Trophoblast cell (in vitro differentiated cells and primary cell): ENCODE results near the gene PTPA.

ENCODE experiments used
- DNase-seq, 2 donors: peaks; one replicate each; pipeline ENCODE4 v3.0.0-alpha.2; 2016
- H2AFZ ChIP-seq: 2 replicates; pipeline ENCODE4 v1.6.1; 2013; ENCODE audit warnings: low read length, moderate library complexity, mild to moderate bottlenecking; ENCODE audit not compliant: insufficient read depth, poor library complexity
- H2AK5ac ChIP-seq: 2 replicates; pipeline ENCODE4 v1.6.1; 2013; ENCODE audit warnings: mild to moderate bottlenecking, low read length
- H2BK120ac ChIP-seq: 2 replicates; pipeline ENCODE4 v1.6.1; 2013; ENCODE audit warnings: low read length, mild to moderate bottlenecking, moderate library complexity; ENCODE audit not compliant: insufficient read depth, poor library complexity
- H2BK12ac ChIP-seq: 2 replicates; pipeline ENCODE4 v1.6.1; 2013; ENCODE audit warnings: mild to moderate bottlenecking, low read length, moderate library complexity
- H2BK5ac ChIP-seq: 2 replicates; pipeline ENCODE4 v1.6.1; 2013; ENCODE audit warnings: low read length, low read depth, moderate library complexity, mild to moderate bottlenecking; ENCODE audit not compliant: poor library complexity
- H3K14ac ChIP-seq: 2 replicates; pipeline ENCODE4 v1.6.1; 2013; ENCODE audit warnings: mild to moderate bottlenecking, low read length
- H3K18ac ChIP-seq: 2 replicates; pipeline ENCODE4 v1.6.1; 2013; ENCODE audit warnings: mild to moderate bottlenecking, low read length
- H3K23ac ChIP-seq: 2 replicates; pipeline ENCODE4 v1.6.1; 2013; ENCODE audit warnings: low read length
- H3K27ac ChIP-seq: 2 replicates; pipeline ENCODE4 v1.5.1; 2013; ENCODE audit warnings: low read depth, mild to moderate bottlenecking, inconsistent platforms, low read length, moderate library complexity
- H3K27me3 ChIP-seq: 2 replicates; pipeline ENCODE4 v1.6.1; 2013; ENCODE audit warnings: inconsistent platforms, mild to moderate bottlenecking, low read length, moderate library complexity; ENCODE audit not compliant: insufficient read depth
- H3K36me3 ChIP-seq, 2 experiments: 1 replicate in 1 of 2; 2 replicates in 1 of 2; pipeline ENCODE4 v1.6.1; 2013; ENCODE audit warnings: low read length in 2 of 2, mild to moderate bottlenecking in 2 of 2, moderate library complexity in 1 of 2; ENCODE audit not compliant: insufficient read depth in 2 of 2, control insufficient read depth in 1 of 2
- H3K4ac ChIP-seq: 2 replicates; pipeline ENCODE4 v1.6.1; 2013; ENCODE audit warnings: low read depth, mild to moderate bottlenecking, low read length, moderate library complexity
- H3K4me1 ChIP-seq, 2 experiments: 1 replicate in 1 of 2; 2 replicates in 1 of 2; pipeline ENCODE4 v1.6.1; 2013; ENCODE audit warnings: low read length in 2 of 2, mild to moderate bottlenecking in 2 of 2, moderate library complexity in 1 of 2; ENCODE audit not compliant: insufficient read depth in 2 of 2, control insufficient read depth in 1 of 2
- H3K4me2 ChIP-seq: 2 replicates; pipeline ENCODE4 v1.6.1; 2013; ENCODE audit warnings: inconsistent platforms, mild to moderate bottlenecking, low read length, moderate library complexity
- H3K4me3 ChIP-seq: 2 replicates; pipeline ENCODE4 v1.5.1; 2013; ENCODE audit warnings: mild to moderate bottlenecking, low read depth, low read length, inconsistent platforms
- H3K79me1 ChIP-seq: one replicate; pipeline ENCODE4 v1.6.1; 2013; ENCODE audit warnings: low read length
- H3K79me2 ChIP-seq: 2 replicates; pipeline ENCODE4 v1.6.1; 2013; ENCODE audit warnings: low read length, mild to moderate bottlenecking; ENCODE audit not compliant: control insufficient read depth, insufficient read depth, poor library complexity
- H3K9ac ChIP-seq: 2 replicates; pipeline ENCODE4 v1.6.1; 2013; ENCODE audit warnings: mild to moderate bottlenecking, low read length
- H3K9me3 ChIP-seq: 2 replicates; pipeline ENCODE4 v1.6.1; 2013; ENCODE audit warnings: low read depth, mild to moderate bottlenecking, control low read depth, inconsistent platforms, low read length; ENCODE audit not compliant: insufficient read depth
- H4K12ac ChIP-seq: 2 replicates; pipeline ENCODE4 v1.6.1; 2013; ENCODE audit warnings: low read depth, mild to moderate bottlenecking, low read length, moderate library complexity
- H4K8ac ChIP-seq: 2 replicates; pipeline ENCODE4 v1.6.1; 2013; ENCODE audit warnings: low read depth, mild to moderate bottlenecking, low read length, moderate library complexity
- H4K91ac ChIP-seq: one replicate; pipeline ENCODE4 v1.6.1; 2013; ENCODE audit warnings: low read depth, mild to moderate bottlenecking, low read length, moderate library complexity
- WGBS: extraction: QIAGEN DNeasy Blood & Tissue Kit; methylation state at CpG from one replicate; pipeline ENCODE4 v1.1.7; 2013; ENCODE audit warnings: missing lambda C conversion rate; ENCODE audit not compliant: insufficient read length, insufficient coverage; ENCODE audit errors: extremely low coverage; 5-methylcytosine and 5-hydroxymethylcytosine counted together

The PTPA gene

GRCh38 chr9:129076640-129077037 is 34.6 kb upstream of the PTPA start:
- peaks cover 5% of the 10 kb centered on the region for H3K79me2 ChIP-seq
- peaks cover 6% of the 10 kb centered on the region for H3K79me1 ChIP-seq
- no peak overlapping the region for H3K14ac ChIP-seq
- no peak overlapping the region for H3K9ac ChIP-seq
- H3K27me3 ChIP-seq: no peaks in the 10 kb centered on the region
- H4K12ac ChIP-seq: no peak overlapping the region
- H3K4me3 ChIP-seq: no peak overlapping the region
- no peak overlapping the region for H2AK5ac ChIP-seq
- no peak overlapping the region for H3K27ac ChIP-seq
- no peak overlapping the region for H4K91ac ChIP-seq
- no peaks in the 10 kb centered on the region for H3K9me3 ChIP-seq
- no peak overlapping the region for H2BK5ac ChIP-seq
- no peak overlapping the region for H3K23ac ChIP-seq
- no peak overlapping the region for H2BK120ac ChIP-seq
- no peak overlapping the region for H3K18ac ChIP-seq
- no peak overlapping the region for H2AFZ ChIP-seq
- no peak overlapping the region for H3K4ac ChIP-seq
- H3K4me1 ChIP-seq: peaks cover 6% of the 10 kb centered on the region in 2 experiments
- H3K36me3 ChIP-seq: peaks cover under 1 to 3% of the 10 kb centered on the region in 2 experiments
- H3K4me2 ChIP-seq: no peak overlapping the region
- no CpG with 5 or more reads among the region's 11 CpGs for WGBS
- no peak overlapping the region for H2BK12ac ChIP-seq
- H4K8ac ChIP-seq: no peak overlapping the region
- DNase-seq: no peak

GRCh38 chr9:129077236-129077635 is 34.0 kb upstream of the PTPA start:
- no peak for DNase-seq
- no peak overlapping the region for H3K9ac ChIP-seq
- no peak overlapping the region for H4K12ac ChIP-seq
- H3K4me1 ChIP-seq: peaks cover 11 to 12% of the 10 kb centered on the region in 2 experiments
- H3K79me2 ChIP-seq: peaks cover 6% of the 10 kb centered on the region
- H3K4me2 ChIP-seq: no peak overlapping the region
- H2BK12ac ChIP-seq: no peak overlapping the region
- H4K8ac ChIP-seq: no peak overlapping the region
- no peak overlapping the region for H3K4ac ChIP-seq
- H3K18ac ChIP-seq: no peak overlapping the region
- H3K27ac ChIP-seq: no peak overlapping the region
- H3K9me3 ChIP-seq: no peaks in the 10 kb centered on the region
- H3K14ac ChIP-seq: no peak overlapping the region
- no peak overlapping the region for H2BK120ac ChIP-seq
- H3K79me1 ChIP-seq: peaks cover 7% of the 10 kb centered on the region
- H3K4me3 ChIP-seq: no peak overlapping the region
- H3K27me3 ChIP-seq: no peaks in the 10 kb centered on the region
- H2AFZ ChIP-seq: no peak overlapping the region
- no peak overlapping the region for H4K91ac ChIP-seq
- H2BK5ac ChIP-seq: no peak overlapping the region
- H2AK5ac ChIP-seq: no peak overlapping the region
- no CpG with 5 or more reads among the region's 10 CpGs for WGBS
- no peak overlapping the region for H3K23ac ChIP-seq
- no peaks in the 10 kb centered on the region for H3K36me3 ChIP-seq

- Histone ChIP-seq H3K36me3 (peaks cover 0 to 2% of the 10 kb centered on the region in 2 experiments), H3K4ac (no peak overlapping the region), H2AK5ac (no peak overlapping the region), H2BK5ac (no peak overlapping the region), H2BK120ac (no peak overlapping the region), H2AFZ (no peak overlapping the region), H3K27me3 (no peaks in the 10 kb centered on the region), H4K12ac (no peak overlapping the region), H4K8ac (no peak overlapping the region), H2BK12ac (no peak overlapping the region), H3K27ac (no peak overlapping the region), H3K14ac (no peak overlapping the region), H3K9ac (no peak overlapping the region), H4K91ac (no peak overlapping the region), H3K9me3 (peaks cover 1% of the 10 kb centered on the region), H3K4me1 (peaks cover 11 to 12% of the 10 kb centered on the region in 2 experiments), H3K4me2 (no peak overlapping the region), H3K18ac (no peak overlapping the region), H3K79me2 (peaks cover 6% of the 10 kb centered on the region), H3K23ac (no peak overlapping the region), H3K79me1 (peaks cover 7% of the 10 kb centered on the region), H3K4me3 (no peak overlapping the region)
- DNase-seq: no peak
- no CpG with 5 or more reads among the region's 18 CpGs for WGBS
Measured at GRCh38 chr9:129078691-129079503, 32.3 kb upstream of the PTPA start.

- no peak for DNase-seq
- Histone ChIP-seq H3K9ac (no peak overlapping the region), H3K14ac (no peak overlapping the region), H3K79me2 (peaks cover 6% of the 10 kb centered on the region), H3K9me3 (peaks cover 1% of the 10 kb centered on the region), H3K36me3 (peaks cover 2 to 9% of the 10 kb centered on the region in 2 experiments), H3K4me2 (peak overlapping the region; percentile 81), H3K27ac (no peak overlapping the region), H2AK5ac (no peak overlapping the region), H4K12ac (no peak overlapping the region), H2BK12ac (no peak overlapping the region), H2BK120ac (no peak overlapping the region), H3K27me3 (no peaks in the 10 kb centered on the region), H4K91ac (no peak overlapping the region), H3K23ac (no peak overlapping the region), H3K4me1 (peaks cover 11 to 12% of the 10 kb centered on the region in 2 experiments), H2BK5ac (no peak overlapping the region), H3K4me3 (no peak overlapping the region), H2AFZ (no peak overlapping the region), H3K18ac (no peak overlapping the region), H3K79me1 (peaks cover 7% of the 10 kb centered on the region), H4K8ac (no peak overlapping the region), H3K4ac (no peak overlapping the region)
- WGBS: no CpG with 5 or more reads among the region's 13 CpGs
Measured at GRCh38 chr9:129079829-129080228, 31.4 kb upstream of the PTPA start.
